Smooth muscle cell of trachea (primary cell): ENCODE results near the gene KRTDAP. TPM values are rescaled to one million over a fixed set of nuclear protein-coding genes. Genes with fewer than 3 reads are reported as not detected.

Experiments used
- total RNA-seq: library from RNA; depleted of rRNA; stranded (reverse); fragments of >200 nt; gene quantifications from 2 replicates; pipeline ENCODE4 v1.2.1, GENCODE V29; 2014

The KRTDAP gene, protein sequence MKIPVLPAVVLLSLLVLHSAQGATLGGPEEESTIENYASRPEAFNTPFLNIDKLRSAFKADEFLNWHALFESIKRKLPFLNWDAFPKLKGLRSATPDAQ
- not detected in 2 replicates for total RNA-seq

GRCh38 chr19:35490364-35490763 is at the start of gene KRTDAP:
Gene KRTDAP, minus strand, starts transcription at chr19:35490464. Its CDS starts 22 bp downstream, at chr19:35490442.

GRCh38 chr19:35533201-35533821 is 43.0 kb upstream of the KRTDAP start, which contains the start of gene GAPDHS:
Gene GAPDHS, plus strand, starts transcription at chr19:35533456. Its CDS starts 72 bp downstream, at chr19:35533528.

DNA sequence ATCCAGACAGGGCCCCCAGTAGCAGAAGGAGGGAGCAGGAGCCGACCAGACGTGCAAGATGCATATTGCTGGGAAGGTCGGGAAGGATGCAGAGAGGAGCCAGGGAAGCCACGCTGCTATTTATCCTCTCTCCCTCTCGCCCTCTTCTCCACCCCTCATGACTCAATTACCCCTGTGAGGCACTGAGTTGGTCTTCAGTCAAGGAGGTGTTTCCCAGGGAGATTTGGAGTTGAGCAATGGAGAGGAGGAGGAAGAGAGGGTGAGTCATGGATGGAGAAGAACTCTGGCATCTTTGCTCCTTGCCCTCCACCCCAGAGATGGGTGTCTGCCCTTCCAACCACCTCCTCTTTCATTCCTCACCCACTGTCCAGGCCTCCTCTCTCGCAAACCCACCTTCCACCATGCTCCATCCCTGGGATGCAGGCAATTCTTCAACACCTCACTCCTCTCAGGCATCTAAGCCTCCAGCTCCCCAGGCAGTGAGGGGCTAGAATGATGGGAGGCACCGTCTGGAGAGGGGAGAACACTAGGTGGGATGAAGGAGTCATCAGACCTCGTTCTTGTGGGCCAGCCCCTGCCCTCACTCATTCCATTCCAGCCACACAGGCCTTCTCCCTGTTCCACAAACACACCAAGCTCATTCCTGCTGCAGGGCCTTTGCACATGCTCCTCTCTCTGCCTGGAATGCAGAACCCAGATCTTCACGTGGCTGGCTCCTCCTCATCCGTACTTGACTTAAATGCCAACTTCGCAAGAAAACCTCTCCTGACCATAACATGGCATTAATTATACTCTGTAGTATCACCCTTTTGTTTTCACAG is 38.2 kb upstream of the KRTDAP start, which contains the start of gene SBSN:
Gene SBSN (minus strand): TSS at position 94 of the 821 bp plus-strand sequence. CDS start 30 bp downstream, at position 64.

GRCh38 chr19:35513628-35514281 is 23.5 kb upstream of the KRTDAP start, which contains the start of gene DMKN:
Gene DMKN, minus strand, starts transcription at chr19:35513649. Its CDS starts 174 bp downstream, at chr19:35513475.

DNA sequence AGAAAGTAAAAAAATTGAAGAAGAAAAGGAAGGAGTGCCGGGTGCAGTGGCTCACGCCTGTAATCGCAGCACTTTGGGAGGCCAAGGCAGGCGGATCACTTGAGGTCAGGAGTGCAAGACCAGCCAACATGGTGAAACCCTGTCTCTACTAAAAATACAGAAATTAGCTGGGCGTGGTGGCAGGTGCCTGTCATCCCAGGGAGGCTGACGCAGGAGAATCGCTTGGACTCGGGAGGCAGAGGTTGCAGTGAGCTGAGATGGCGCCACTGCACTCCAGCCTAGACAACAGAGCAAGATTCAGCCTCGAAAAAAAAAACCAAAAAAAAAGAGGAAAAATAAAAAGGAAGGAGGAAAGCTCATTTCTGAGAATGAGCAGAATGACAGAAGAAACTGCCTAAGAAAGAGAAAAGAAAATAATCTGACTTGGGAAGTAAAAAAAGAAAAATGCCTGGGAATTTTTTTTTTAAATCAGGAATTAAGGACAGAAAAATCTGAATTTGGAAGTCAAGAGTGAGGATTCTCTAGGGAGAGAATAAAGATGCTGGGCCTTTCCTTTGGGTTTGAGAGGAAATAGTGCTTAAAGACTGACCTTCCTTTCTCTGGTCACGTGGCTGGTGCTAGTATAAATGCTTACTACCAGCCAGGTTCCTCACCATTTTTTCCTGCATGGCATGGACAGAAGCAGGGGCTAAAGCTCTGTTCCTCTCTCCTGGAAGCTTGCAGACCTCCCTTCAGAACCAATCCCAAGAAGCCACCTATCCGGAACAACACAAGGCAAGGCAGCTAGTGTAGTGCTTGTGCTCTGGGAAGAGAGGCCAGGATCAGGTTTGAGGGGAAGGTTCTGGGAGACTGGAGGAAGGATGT is 42.4 kb downstream of the KRTDAP start, which contains the start of gene FFAR2:
Gene FFAR2 (plus strand): TSS at position 652 of the 864 bp plus-strand sequence. CDS start 1,458 bp downstream, outside the sequence.

Other genes with a start within 250 kb of the KRTDAP start
- 0.29 and 0.66 TPM in 2 replicates for gene LSR, start 241.5 kb downstream of the KRTDAP start, total RNA-seq
- 45.2 and 68.0 TPM in 2 replicates for gene USF2, start 221.5 kb downstream of the KRTDAP start, total RNA-seq
- under 0.01 and 0.15 TPM in 2 replicates for gene HAMP, start 207.9 kb downstream of the KRTDAP start, total RNA-seq
- not detected in 2 replicates for gene MAG, start 198.3 kb downstream of the KRTDAP start, total RNA-seq
- gene CD22, start 161.3 kb downstream of the KRTDAP start, total RNA-seq: not detected in 2 replicates
- not detected in 2 replicates for gene FFAR1, start 142.6 kb downstream of the KRTDAP start, total RNA-seq
- gene FFAR3, start 132.0 kb downstream of the KRTDAP start, total RNA-seq: not detected in 2 replicates
- not detected in 2 replicates for gene GPR42, start 119.4 kb downstream of the KRTDAP start, total RNA-seq
- not detected in 2 replicates for gene FFAR2, start 42.2 kb downstream of the KRTDAP start, total RNA-seq
- gene DMKN, start 23.2 kb upstream of the KRTDAP start, total RNA-seq: 6.4 and 13.6 TPM in 2 replicates
- gene SBSN, start 37.8 kb upstream of the KRTDAP start, total RNA-seq: 2.9 and 10.6 TPM in 2 replicates
- 0.17 TPM in 1 of 2 replicates, not detected in the other for gene GAPDHS, start 43.0 kb upstream of the KRTDAP start, total RNA-seq
- 56.6 and 103 TPM in 2 replicates for gene TMEM147, start 55.2 kb upstream of the KRTDAP start, total RNA-seq
- not detected in 2 replicates for gene ATP4A, start 73.2 kb upstream of the KRTDAP start, total RNA-seq
- not detected in 2 replicates for gene PMIS2, start 95.7 kb upstream of the KRTDAP start, total RNA-seq
- gene HAUS5, start 122.3 kb upstream of the KRTDAP start, total RNA-seq: 6.6 and 12.2 TPM in 2 replicates
- gene RBM42, start 138.6 kb upstream of the KRTDAP start, total RNA-seq: 53.3 and 62.4 TPM in 2 replicates
- gene ETV2, start 151.3 kb upstream of the KRTDAP start, total RNA-seq: 0.17 and 0.44 TPM in 2 replicates
- 225 and 365 TPM in 2 replicates for gene COX6B1, start 157.9 kb upstream of the KRTDAP start, total RNA-seq
- not detected in 2 replicates for gene UPK1A, start 176.1 kb upstream of the KRTDAP start, total RNA-seq
- gene ZBTB32, start 214.1 kb upstream of the KRTDAP start, total RNA-seq: not detected in 2 replicates
- 9.8 and 10.9 TPM in 2 replicates for gene KMT2B, start 227.5 kb upstream of the KRTDAP start, total RNA-seq